ENCODE results near the gene SDF2L1. TPM values are rescaled to one million over a fixed set of nuclear protein-coding genes. Genes with fewer than 3 reads are reported as not detected.

SDF2L1 gene
- total RNA-seq, 3 donors from 2014 or later: 23.1 to 50.1 (median 26.6) TPM

DNA sequence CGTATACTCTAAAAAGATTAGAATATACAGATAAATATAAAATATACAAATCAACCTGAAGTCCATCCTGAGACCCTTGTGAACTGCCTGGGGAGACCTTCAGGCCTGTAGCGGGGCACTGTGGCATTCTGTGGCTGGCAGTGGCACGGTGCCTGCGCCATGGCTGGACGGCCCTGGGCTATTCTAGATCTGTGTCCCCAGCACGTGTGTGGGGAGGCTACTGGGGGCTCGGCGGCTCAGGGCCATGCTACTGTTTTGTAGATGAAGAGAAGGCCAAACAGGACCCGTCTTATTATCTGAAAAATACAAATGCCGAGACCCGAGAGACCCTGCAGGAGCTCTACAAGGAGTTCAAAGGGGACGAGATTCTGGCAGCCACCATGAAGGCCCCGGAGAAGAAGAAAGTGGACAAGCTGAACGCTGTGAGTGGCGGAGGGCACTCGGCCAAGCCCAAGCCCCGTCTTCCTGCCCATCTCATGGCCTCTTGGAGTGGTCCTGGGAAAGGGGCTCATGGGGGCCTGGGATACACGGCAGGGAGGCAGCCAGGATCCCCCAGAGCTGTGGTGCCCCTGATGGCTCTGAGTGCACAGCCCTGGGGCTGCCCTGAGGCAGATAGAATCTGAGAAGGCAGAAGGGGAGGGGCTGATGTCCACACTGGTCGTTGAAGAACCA lies 42.5 kb downstream of the SDF2L1 start:
- H3K9me3 ChIP-seq: no peaks in the 10 kb centered on the region
- no peaks in the 10 kb centered on the region for H3K36me3 ChIP-seq
- no peak for DNase-seq (ENCODE audit: low spot score in 2 of 2)
- no peak overlapping the region for H3K27ac ChIP-seq
- intact Hi-C loops (cut with DNase I; ENCODE audit: low total_unique reads): no loop called here
- H3K4me3 ChIP-seq: no peak overlapping the region
- H3K4me1 ChIP-seq: no peaks in the 10 kb centered on the region
- TF ChIP-seq POLR2A (IDR thresholded peaks at IDR 0.05) (no peak), POLR2AphosphoS5 (IDR thresholded peaks at IDR 0.05) (no peak)
- TF ChIP-seq, protein P1, sequence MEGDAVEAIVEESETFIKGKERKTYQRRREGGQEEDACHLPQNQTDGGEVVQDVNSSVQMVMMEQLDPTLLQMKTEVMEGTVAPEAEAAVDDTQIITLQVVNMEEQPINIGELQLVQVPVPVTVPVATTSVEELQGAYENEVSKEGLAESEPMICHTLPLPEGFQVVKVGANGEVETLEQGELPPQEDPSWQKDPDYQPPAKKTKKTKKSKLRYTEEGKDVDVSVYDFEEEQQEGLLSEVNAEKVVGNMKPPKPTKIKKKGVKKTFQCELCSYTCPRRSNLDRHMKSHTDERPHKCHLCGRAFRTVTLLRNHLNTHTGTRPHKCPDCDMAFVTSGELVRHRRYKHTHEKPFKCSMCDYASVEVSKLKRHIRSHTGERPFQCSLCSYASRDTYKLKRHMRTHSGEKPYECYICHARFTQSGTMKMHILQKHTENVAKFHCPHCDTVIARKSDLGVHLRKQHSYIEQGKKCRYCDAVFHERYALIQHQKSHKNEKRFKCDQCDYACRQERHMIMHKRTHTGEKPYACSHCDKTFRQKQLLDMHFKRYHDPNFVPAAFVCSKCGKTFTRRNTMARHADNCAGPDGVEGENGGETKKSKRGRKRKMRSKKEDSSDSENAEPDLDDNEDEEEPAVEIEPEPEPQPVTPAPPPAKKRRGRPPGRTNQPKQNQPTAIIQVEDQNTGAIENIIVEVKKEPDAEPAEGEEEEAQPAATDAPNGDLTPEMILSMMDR (IDR thresholded peaks at IDR 0.05): no peak
- no peaks in the 10 kb centered on the region for H3K27me3 ChIP-seq

DNA sequence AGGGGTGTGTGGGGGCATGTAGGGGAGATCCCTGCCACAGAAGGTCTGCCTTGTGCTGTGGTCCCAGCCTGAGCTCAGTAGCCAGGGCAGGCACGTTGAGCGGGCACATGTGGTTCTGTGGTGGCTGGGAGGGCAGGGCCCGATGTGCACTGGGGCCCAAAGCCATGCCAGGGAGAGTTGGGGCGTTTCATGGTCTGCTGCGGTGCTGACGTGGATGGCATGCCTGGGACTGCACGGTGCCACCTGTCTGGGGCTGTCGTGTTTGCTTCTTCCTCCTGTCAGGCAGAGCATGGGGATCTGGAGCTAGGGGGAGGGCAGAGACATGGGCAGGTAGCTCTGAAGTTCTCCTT lies 43.0 kb downstream of the SDF2L1 start:
- no peaks in the 10 kb centered on the region for H3K36me3 ChIP-seq
- intact Hi-C loops (cut with DNase I; ENCODE audit: low total_unique reads): no loop called here

DNA sequence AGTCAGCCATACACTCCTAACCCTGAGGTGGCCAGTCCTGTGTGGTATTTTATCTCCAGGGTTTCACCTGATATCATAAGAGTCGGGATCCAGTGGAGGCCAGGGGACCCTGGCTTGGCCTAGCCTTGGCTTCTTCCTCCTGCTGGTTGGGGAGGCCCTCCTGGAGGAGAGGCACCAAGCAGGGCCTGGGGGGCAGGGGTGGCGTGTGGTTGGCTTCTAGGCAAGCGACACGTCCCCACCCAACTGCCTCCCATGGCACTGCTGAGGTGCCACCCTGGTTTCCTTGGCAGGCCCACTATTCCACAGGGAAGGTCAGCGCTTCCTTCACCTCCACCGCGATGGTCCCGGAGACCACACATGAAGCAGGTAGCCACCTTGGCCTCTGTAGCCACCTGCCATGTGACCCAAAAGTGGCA lies 44.1 kb downstream of the SDF2L1 start:
- Histone ChIP-seq H3K4me1 (no peaks in the 10 kb centered on the region), H3K27me3 (no peaks in the 10 kb centered on the region), H3K9me3 (no peaks in the 10 kb centered on the region), H3K36me3 (no peaks in the 10 kb centered on the region), H3K27ac (no peak overlapping the region), H3K4me3 (no peak overlapping the region)
- TF ChIP-seq, protein P1 (IDR thresholded peaks at IDR 0.05): no peak
- TF ChIP-seq POLR2AphosphoS5 (IDR thresholded peaks at IDR 0.05) (no peak), POLR2A (IDR thresholded peaks at IDR 0.05) (no peak)
- intact Hi-C loops (cut with DNase I; ENCODE audit: low total_unique reads): no loop called here
- no peak for DNase-seq (ENCODE audit: low spot score in 2 of 2)

More for the DNA sequence above, 43.0 kb downstream of the SDF2L1 start:
- Histone ChIP-seq H3K9me3 (no peaks in the 10 kb centered on the region), H3K4me3 (no peak overlapping the region), H3K27me3 (no peaks in the 10 kb centered on the region), H3K4me1 (no peaks in the 10 kb centered on the region), H3K27ac (no peak overlapping the region)
- TF ChIP-seq, protein P1 (IDR thresholded peaks at IDR 0.05): no peak
- TF ChIP-seq POLR2AphosphoS5 (IDR thresholded peaks at IDR 0.05) (no peak), POLR2A (IDR thresholded peaks at IDR 0.05) (no peak)
- DNase-seq (ENCODE audit: low spot score in 2 of 2): no peak

DNA sequence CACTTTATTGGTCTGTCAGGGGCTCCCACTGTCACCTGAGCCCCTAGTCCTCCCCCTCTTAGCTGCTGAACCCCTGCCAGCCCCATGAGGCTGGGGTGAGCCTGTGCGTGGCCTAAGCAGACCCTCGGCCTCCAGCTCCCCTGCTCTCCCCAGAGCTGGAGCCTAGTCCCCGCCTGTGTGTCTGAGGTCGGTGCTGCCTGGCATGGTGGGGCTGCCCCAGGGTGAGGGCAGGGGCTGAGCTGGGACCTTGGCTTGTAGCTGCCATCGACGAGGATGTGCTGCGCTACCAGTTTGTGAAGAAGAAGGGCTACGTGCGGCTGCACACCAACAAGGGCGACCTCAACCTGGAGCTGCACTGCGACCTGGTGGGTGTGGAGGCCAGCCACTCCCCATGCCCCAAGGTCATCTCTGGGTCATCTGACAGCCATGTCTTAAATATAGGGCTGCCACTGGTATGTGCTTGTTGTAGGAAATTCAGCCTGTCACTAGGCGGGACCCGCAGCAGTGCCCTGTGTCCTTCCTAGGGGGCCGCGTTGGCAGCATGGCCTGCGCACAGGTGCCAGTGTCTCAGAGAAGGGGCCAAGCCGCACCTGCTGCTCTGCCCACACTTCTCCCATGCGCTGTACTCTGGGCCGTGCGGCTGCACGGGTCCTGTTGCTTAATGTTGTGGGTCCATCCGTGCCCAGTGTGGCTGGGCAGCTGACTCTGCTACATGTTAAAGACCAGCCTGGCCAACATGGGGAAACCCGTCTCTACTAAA lies 44.7 kb downstream of the SDF2L1 start:
- intact Hi-C loops (cut with DNase I; ENCODE audit: low total_unique reads): no loop called here
- Histone ChIP-seq H3K36me3 (no peaks in the 10 kb centered on the region), H3K4me1 (no peaks in the 10 kb centered on the region), H3K4me3 (no peak overlapping the region), H3K27me3 (no peaks in the 10 kb centered on the region), H3K9me3 (no peaks in the 10 kb centered on the region), H3K27ac (no peak overlapping the region)
- TF ChIP-seq, protein P1 (IDR thresholded peaks at IDR 0.05): no peak
- TF ChIP-seq POLR2A (IDR thresholded peaks at IDR 0.05) (no peak), POLR2AphosphoS5 (IDR thresholded peaks at IDR 0.05) (no peak)
- no peak for DNase-seq (ENCODE audit: low spot score in 2 of 2)

DNA sequence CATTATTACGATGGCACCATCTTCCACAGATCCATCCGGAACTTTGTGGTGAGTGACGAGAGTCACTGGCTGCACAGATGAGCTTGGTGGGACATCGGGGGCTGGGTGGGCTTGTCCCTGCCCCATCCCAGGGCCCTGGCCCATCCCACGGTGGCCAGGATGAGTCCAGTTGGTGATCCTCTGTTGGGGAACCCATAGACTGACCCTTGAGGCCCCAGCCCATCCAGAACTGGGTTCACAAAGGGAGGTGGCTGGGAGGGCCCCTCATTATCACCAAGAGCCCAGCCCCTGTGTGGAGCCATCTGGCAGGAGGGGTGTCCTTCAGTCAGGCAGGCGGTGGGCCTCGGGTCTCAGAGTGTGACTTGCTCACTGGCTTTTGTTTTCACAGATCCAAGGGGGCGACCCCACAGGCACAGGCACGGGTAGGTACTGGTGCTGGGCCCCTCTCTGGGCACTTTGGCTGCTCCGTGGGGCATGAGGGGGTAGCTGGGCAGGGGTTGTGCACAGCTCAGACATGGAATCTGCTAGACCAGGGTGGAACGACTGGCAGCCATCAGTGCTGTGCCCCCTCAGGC lies 45.7 kb downstream of the SDF2L1 start:
- intact Hi-C loops (cut with DNase I; ENCODE audit: low total_unique reads): no loop called here

More for the DNA sequence above, 45.7 kb downstream of the SDF2L1 start:
- H3K27me3 ChIP-seq: no peaks in the 10 kb centered on the region
- no peaks in the 10 kb centered on the region for H3K9me3 ChIP-seq
- no peaks in the 10 kb centered on the region for H3K4me1 ChIP-seq
- no peak for DNase-seq (ENCODE audit: low spot score in 2 of 2)
- H3K27ac ChIP-seq: no peak overlapping the region
- H3K36me3 ChIP-seq: no peaks in the 10 kb centered on the region
- H3K4me3 ChIP-seq: no peak overlapping the region
- TF ChIP-seq, protein P1 (IDR thresholded peaks at IDR 0.05): no peak
- TF ChIP-seq POLR2A (IDR thresholded peaks at IDR 0.05): no peak
- TF ChIP-seq POLR2AphosphoS5 (IDR thresholded peaks at IDR 0.05): no peak
